A673 (cell line): ENCODE results near the gene OR51A4. TPM values are rescaled to one million over a fixed set of nuclear protein-coding genes. Genes with fewer than 3 reads are reported as not detected.

ENCODE experiments used
- BruUV-seq: library from RNA; stranded (reverse); fragments of 400-500 nt; replicated peaks from 2 replicates; lab custom pipeline; 2021; lab: Mats Ljungman, UMichigan
- CTCF ChIA-PET: fragments of 300-600 bp; sonication (Branson Sonifier 250); formaldehyde crosslinking; loops from one replicate; lab custom pipeline; 2022; ENCODE audit warnings: antibody characterized with exemption; lab: Charles Lee
- POLR2A ChIA-PET: fragments of 300-600 bp; sonication (Branson Sonifier 250); formaldehyde crosslinking; loops from one replicate; lab custom pipeline; 2022; ENCODE audit warnings: antibody characterized with exemption; ENCODE audit not compliant: low non-redundant PET; lab: Charles Lee
- DNase-seq: peaks from one replicate; pipeline ENCODE4 v3.0.0-alpha.2; 2015; ENCODE audit warnings: low spot score
- H3K27ac ChIP-seq: fragments of 200-600 bp; sonication (generic); 2 replicates; pipeline ENCODE4 v1.5.1; 2016; ENCODE audit warnings: mixed run types, low read depth, mild to moderate bottlenecking, mixed read lengths, antibody characterized with exemption, low read length; ENCODE audit not compliant: poor library complexity, severe bottlenecking
- H3K27me3 ChIP-seq: fragments of 200-600 bp; sonication (generic); replicated peaks from 2 replicates; pipeline ENCODE4 v1.6.1; 2017; ENCODE audit warnings: mixed run types, low read depth, mild to moderate bottlenecking, mixed read lengths, antibody characterized with exemption, low read length; ENCODE audit not compliant: insufficient read depth, poor library complexity
- H3K36me3 ChIP-seq: fragments of 200-600 bp; sonication (generic); 2 replicates; pipeline ENCODE4 v1.6.1; 2016; ENCODE audit warnings: mixed run types, mild to moderate bottlenecking, mixed read lengths, antibody characterized with exemption, low read length; ENCODE audit not compliant: insufficient read depth, poor library complexity, severe bottlenecking
- H3K4me1 ChIP-seq: fragments of 200-600 bp; sonication (generic); 2 replicates; pipeline ENCODE4 v1.6.1; 2017; ENCODE audit warnings: mixed run types, mild to moderate bottlenecking, mixed read lengths, antibody characterized with exemption, low read length; ENCODE audit not compliant: insufficient read depth, poor library complexity, severe bottlenecking
- H3K4me3 ChIP-seq: fragments of 200-600 bp; sonication (generic); 2 replicates; pipeline ENCODE4 v1.5.1; 2016; ENCODE audit warnings: low read depth, mixed run types, mild to moderate bottlenecking, mixed read lengths, low read length; ENCODE audit not compliant: poor library complexity, severe bottlenecking
- H3K9me3 ChIP-seq: fragments of 200-600 bp; sonication (generic); 2 replicates; pipeline ENCODE4 v1.6.1; 2016; ENCODE audit warnings: mixed run types, low read depth, mild to moderate bottlenecking, mixed read lengths, antibody characterized with exemption, low read length; ENCODE audit not compliant: poor library complexity, severe bottlenecking
- EZH2 ChIP-seq: fragments of 200-600 bp; sonication (generic); IDR thresholded peaks from 2 replicates; pipeline ENCODE4 v1.6.1; 2017; ENCODE audit warnings: borderline replicate concordance, low read depth, mild to moderate bottlenecking, mixed read lengths, antibody characterized with exemption, low read length; ENCODE audit not compliant: poor library complexity, severe bottlenecking
- intact Hi-C: fragments of 100-400 bp; cut with micrococcal nuclease; formaldehyde crosslinking; loops from one replicate; pipeline ENCODE4 v1.10.0; 2022; ENCODE audit not compliant: unreplicated experiment
- total RNA-seq: library from RNA; stranded (reverse); gene quantifications from 2 replicates; pipeline ENCODE4 v1.2.3, GENCODE V29; 2021
- TF ChIP-seq, protein P1 (sequence below): fragments of 300-800, 200-600 bp; sonication (generic); conservative IDR thresholded peaks from 2 replicates; pipeline ENCODE4 v1.5.1; 2017; ENCODE audit warnings: low read depth, mild to moderate bottlenecking, antibody characterized with exemption, low read length, moderate library complexity, mixed read lengths

Gene OR51A4
- total RNA-seq, 1 experiment from 2014 or later = not detected

DNA sequence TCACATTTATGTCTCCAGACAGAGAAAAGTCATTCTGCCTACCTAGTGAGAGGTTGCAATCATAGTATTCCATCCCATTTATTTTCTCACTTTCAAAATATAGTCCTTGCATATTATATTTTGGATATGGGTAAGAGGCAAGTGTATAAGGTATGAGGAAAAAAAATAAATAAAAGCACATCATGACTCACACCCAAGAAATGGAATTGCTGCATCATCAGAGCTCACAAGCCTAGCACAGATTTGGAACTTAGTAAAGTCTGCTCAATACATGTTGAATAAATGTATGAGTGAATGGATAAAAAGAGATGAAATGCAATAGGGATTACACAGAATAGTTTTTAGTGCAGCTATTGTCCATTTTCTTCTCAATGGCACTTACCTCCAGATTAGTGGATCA, 20.8 kb downstream of the OR51A4 start:
- ChIA-PET POLR2A (no interaction called here), CTCF (no interaction called here)
- intact Hi-C loops = no loop called here
- Histone ChIP-seq H3K4me3 (no peak overlapping the region), H3K27me3 (no peaks in the 10 kb centered on the region), H3K9me3 (no peaks in the 10 kb centered on the region), H3K36me3 (no peaks in the 10 kb centered on the region), H3K27ac (no peak overlapping the region), H3K4me1 (no peaks in the 10 kb centered on the region)
- BruUV-seq = no TSS peak
- TF ChIP-seq EZH2 = no peak
- TF ChIP-seq, protein P1, sequence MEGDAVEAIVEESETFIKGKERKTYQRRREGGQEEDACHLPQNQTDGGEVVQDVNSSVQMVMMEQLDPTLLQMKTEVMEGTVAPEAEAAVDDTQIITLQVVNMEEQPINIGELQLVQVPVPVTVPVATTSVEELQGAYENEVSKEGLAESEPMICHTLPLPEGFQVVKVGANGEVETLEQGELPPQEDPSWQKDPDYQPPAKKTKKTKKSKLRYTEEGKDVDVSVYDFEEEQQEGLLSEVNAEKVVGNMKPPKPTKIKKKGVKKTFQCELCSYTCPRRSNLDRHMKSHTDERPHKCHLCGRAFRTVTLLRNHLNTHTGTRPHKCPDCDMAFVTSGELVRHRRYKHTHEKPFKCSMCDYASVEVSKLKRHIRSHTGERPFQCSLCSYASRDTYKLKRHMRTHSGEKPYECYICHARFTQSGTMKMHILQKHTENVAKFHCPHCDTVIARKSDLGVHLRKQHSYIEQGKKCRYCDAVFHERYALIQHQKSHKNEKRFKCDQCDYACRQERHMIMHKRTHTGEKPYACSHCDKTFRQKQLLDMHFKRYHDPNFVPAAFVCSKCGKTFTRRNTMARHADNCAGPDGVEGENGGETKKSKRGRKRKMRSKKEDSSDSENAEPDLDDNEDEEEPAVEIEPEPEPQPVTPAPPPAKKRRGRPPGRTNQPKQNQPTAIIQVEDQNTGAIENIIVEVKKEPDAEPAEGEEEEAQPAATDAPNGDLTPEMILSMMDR = no peak
- DNase-seq = no peak

DNA sequence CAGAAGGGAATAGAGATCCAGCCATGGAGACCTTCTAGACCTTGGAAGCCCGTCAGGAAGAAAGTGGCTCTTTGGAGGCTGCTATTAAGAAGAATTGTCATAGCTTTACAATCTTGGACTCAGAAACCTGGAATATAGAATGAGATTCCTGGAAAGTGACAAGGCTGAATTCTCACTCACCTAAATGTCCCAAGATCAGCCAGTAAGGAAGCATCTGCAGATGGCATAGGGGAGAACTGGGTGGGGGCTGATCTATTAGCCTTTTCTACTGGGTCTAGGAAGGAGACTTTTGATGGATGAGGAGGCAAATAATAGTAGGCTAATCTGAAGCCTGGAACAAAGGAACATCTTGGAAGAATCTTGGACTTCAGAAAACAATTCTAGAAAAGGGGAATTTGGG, 23.2 kb downstream of the OR51A4 start, which contains the start of gene OR51G1:
TSS of gene OR51G1 (minus strand) at position 101 of the 400 bp plus-strand sequence. CDS start at position 101, 0 bp downstream.
- ChIA-PET POLR2A (no interaction called here), CTCF (no interaction called here)
- H3K4me3 ChIP-seq = no peak within 1 kb of the TSS
- BruUV-seq = no TSS peak
- H3K4me1 ChIP-seq = no peaks in the 10 kb centered on the region
- no peak for DNase-seq
- H3K36me3 ChIP-seq = no peaks in the 10 kb centered on the region
- TF ChIP-seq, protein P1 = no peak
- no peak for TF ChIP-seq EZH2
- H3K27ac ChIP-seq = no peak within 1 kb of the TSS
- intact Hi-C loops = no loop called here
- no peaks in the 10 kb centered on the region for H3K9me3 ChIP-seq
- no peaks in the 10 kb centered on the region for H3K27me3 ChIP-seq

DNA sequence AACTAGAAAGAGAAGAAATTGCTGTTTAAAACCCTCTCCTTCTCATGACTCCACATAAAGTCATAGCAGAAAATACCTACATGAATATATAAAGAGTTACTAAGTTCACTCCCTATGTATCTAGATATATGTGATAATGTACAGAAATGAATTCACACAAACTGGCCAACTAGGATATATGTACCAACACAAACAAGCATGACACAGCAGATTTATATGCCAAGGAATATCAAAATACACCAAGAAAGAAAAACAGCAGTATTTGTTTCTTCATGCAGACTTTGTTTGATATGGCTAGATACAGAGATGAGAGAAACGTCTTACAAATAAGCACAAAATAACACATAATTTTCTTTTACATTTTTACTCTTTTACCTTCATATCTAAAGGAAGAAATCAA, 25.1 kb downstream of the OR51A4 start:
- H3K4me1 ChIP-seq = no peaks in the 10 kb centered on the region
- no peak for TF ChIP-seq EZH2
- TF ChIP-seq, protein P1 = no peak
- POLR2A ChIA-PET = no interaction called here
- no peak overlapping the region for H3K4me3 ChIP-seq
- CTCF ChIA-PET = no interaction called here
- H3K36me3 ChIP-seq = no peaks in the 10 kb centered on the region
- intact Hi-C loops = no loop called here
- no peak overlapping the region for H3K27ac ChIP-seq
- DNase-seq = no peak
- no peaks in the 10 kb centered on the region for H3K27me3 ChIP-seq
- H3K9me3 ChIP-seq = no peaks in the 10 kb centered on the region
- BruUV-seq = no TSS peak
